NCI-H2196 (cell line): ENCODE data around the gene CACNA1C.

Source experiments
- DNase-seq: peaks from one replicate; lab custom pipeline; 2025; ENCODE audit not compliant: unreplicated experiment; lab: John Stamatoyannopoulos, UW

Gene CACNA1C

GRCh38 chr12:2382370-2383155 lies 329.8 kb downstream of the CACNA1C start:
- no peak for DNase-seq

- DNase-seq: no peak
Measured at GRCh38 chr12:2383325-2384028, 330.7 kb downstream of the CACNA1C start.

- DNase-seq: no peak
Measured at GRCh38 chr12:2384029-2384386, 331.2 kb downstream of the CACNA1C start.

- DNase-seq: no peak
Measured at GRCh38 chr12:2384533-2385351, 332.0 kb downstream of the CACNA1C start.

- no peak for DNase-seq
Measured at GRCh38 chr12:2385529-2385928, 332.7 kb downstream of the CACNA1C start.

GRCh38 chr12:2386566-2386965 lies 333.8 kb downstream of the CACNA1C start:
- no peak for DNase-seq

- DNase-seq: no peak
Measured at GRCh38 chr12:2387103-2387834, 334.5 kb downstream of the CACNA1C start.

GRCh38 chr12:2389079-2389790 lies 336.4 kb downstream of the CACNA1C start:
- DNase-seq: no peak

- no peak for DNase-seq
Measured at GRCh38 chr12:2390133-2390532, 337.3 kb downstream of the CACNA1C start.

- DNase-seq: no peak
Measured at GRCh38 chr12:2390850-2391390, 338.1 kb downstream of the CACNA1C start.

- DNase-seq: no peak
Measured at GRCh38 chr12:2391740-2392331, 339.0 kb downstream of the CACNA1C start.

GRCh38 chr12:2393016-2393415 lies 340.2 kb downstream of the CACNA1C start:
- no peak for DNase-seq

- no peak for DNase-seq
Measured at GRCh38 chr12:2393996-2394395, 341.2 kb downstream of the CACNA1C start.

- DNase-seq: peak; percentile 7
Measured at GRCh38 chr12:2395354-2395977, 342.7 kb downstream of the CACNA1C start.

GRCh38 chr12:2396448-2396871 lies 343.7 kb downstream of the CACNA1C start:
- no peak for DNase-seq

- DNase-seq: no peak
Measured at GRCh38 chr12:2397356-2398045, 344.7 kb downstream of the CACNA1C start.

GRCh38 chr12:2401040-2401439 lies 348.3 kb downstream of the CACNA1C start:
- DNase-seq: no peak

- DNase-seq: no peak
Measured at GRCh38 chr12:2402073-2402579, 349.3 kb downstream of the CACNA1C start.
